Measurements from ENCODE around the gene GYS1.
"Not testable (repeated sequence)": the region's sequence is repeated elsewhere in the genome, so short reads cannot be mapped to it uniquely, and the experiment has no call there.

DNA sequence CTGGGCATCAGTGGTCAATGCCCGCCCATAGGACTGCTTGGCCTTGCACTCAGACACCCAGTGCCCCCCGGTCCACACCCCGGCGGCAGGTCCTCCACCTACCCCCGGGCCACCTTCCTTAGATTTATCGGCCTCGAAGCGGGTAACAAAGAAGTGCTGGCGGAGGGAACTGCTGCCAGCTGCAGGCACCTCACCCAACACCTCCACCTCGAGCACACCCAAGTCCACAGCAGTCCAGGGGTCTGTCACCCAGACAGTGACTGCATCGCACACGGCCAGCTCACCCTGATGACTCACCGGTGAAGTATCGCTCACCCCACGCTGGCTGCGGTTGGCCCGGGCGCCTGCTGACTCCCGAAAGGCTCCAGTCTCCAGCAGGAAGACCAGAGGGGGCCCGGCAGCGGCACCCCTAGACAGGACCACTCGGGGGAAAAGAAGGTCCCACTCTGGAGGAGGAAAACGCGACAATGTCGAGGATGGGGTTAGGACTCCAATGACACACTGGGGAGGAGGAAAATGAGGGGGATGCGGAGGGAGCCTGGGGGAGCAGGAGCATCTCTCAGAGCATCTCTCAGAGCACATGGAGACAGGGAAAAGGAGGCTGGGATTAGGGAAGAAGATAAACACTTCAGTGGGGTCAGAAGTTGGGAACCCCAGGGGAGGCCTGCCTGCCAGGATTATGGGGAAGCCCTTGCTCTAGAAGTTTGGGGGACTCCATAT, 45.6 kb upstream of the GYS1 start:
- TF ChIP-seq, protein P1, sequence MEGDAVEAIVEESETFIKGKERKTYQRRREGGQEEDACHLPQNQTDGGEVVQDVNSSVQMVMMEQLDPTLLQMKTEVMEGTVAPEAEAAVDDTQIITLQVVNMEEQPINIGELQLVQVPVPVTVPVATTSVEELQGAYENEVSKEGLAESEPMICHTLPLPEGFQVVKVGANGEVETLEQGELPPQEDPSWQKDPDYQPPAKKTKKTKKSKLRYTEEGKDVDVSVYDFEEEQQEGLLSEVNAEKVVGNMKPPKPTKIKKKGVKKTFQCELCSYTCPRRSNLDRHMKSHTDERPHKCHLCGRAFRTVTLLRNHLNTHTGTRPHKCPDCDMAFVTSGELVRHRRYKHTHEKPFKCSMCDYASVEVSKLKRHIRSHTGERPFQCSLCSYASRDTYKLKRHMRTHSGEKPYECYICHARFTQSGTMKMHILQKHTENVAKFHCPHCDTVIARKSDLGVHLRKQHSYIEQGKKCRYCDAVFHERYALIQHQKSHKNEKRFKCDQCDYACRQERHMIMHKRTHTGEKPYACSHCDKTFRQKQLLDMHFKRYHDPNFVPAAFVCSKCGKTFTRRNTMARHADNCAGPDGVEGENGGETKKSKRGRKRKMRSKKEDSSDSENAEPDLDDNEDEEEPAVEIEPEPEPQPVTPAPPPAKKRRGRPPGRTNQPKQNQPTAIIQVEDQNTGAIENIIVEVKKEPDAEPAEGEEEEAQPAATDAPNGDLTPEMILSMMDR (conservative IDR thresholded peaks at IDR 0.05 in 1 of 2, IDR thresholded peaks at IDR 0.05 in 1 of 2; ENCODE audit: low read depth in 1 of 2, low read length in 2 of 2), result not testable (repeated sequence)
- TF ChIP-seq EZH2 (IDR thresholded peaks at IDR 0.05; ENCODE audit: low read length, missing control alignments), result not testable (repeated sequence)

Measured in fibroblast of lung (primary cell).